MCF 10A (cell line): ENCODE data around the gene BTC. TPM values are rescaled to one million over a fixed set of nuclear protein-coding genes. Genes with fewer than 3 reads are reported as not detected.

Experiments used
- total RNA-seq: library from RNA; stranded (reverse); gene quantifications from 2 replicates; pipeline ENCODE4 v1.2.3, GENCODE V29; 2022

BTC gene
- total RNA-seq, 1 experiment from 2014 or later: 1.7 TPM

Other genes with a start within 250 kb of the BTC start
- 0.58 and 1.4 TPM in 2 replicates for gene PARM1, start 138.6 kb upstream of the BTC start, total RNA-seq